Keratinocyte (primary cell): ENCODE results near the gene MRPL48. TPM values are rescaled to one million over a fixed set of nuclear protein-coding genes. Genes with fewer than 3 reads are reported as not detected.

Experiments used
- DNase-seq: peaks from one replicate; pipeline ENCODE4 v3.0.0-alpha.2; 2011; ENCODE audit warnings: low read depth, missing footprints, low spot score
- FAIRE-seq: peaks from 2 replicates; lab custom pipeline; 2011; peaks lifted over from hg19 to GRCh38; lab: Jason Lieb, UNC
- H2AFZ ChIP-seq: 2 replicates; pipeline ENCODE4 v1.6.0; 2012; ENCODE audit warnings: low read length, control low read depth, inconsistent platforms; ENCODE audit not compliant: control insufficient read depth
- H3K27ac ChIP-seq: 2 replicates; pipeline ENCODE4 v1.5.1; 2011; ENCODE audit warnings: low read length; ENCODE audit not compliant: control insufficient read depth, insufficient read depth
- H3K27me3 ChIP-seq: 3 replicates; pipeline ENCODE4 v1.6.0; 2011; ENCODE audit warnings: low read length; ENCODE audit not compliant: control insufficient read depth, insufficient read depth; ENCODE audit errors: extremely low read depth
- H3K36me3 ChIP-seq, 2 experiments: 2 replicates in 1 of 2; 3 replicates in 1 of 2; pipeline ENCODE4 v1.5.1; 2011; ENCODE audit warnings: low read length in 2 of 2, mild to moderate bottlenecking in 1 of 2; ENCODE audit not compliant: control insufficient read depth in 2 of 2, insufficient read depth in 2 of 2; ENCODE audit errors: extremely low read depth in 1 of 2
- H3K4me1 ChIP-seq: 3 replicates; pipeline ENCODE4 v1.5.1; 2011; ENCODE audit warnings: low read length; ENCODE audit not compliant: control insufficient read depth, insufficient read depth; ENCODE audit errors: extremely low read depth
- H3K4me2 ChIP-seq: 3 replicates; pipeline ENCODE4 v1.6.0; 2011; ENCODE audit warnings: low read depth, low read length; ENCODE audit not compliant: control insufficient read depth, insufficient read depth; ENCODE audit errors: extremely low read depth
- H3K4me3 ChIP-seq, 3 experiments: fragments of 200-600 bp in 1 of 3; sonication (generic) in 1 of 3; 2 replicates in 2 of 3; 3 replicates in 1 of 3; pipeline ENCODE4 v1.5.1; 2011 to 2016; ENCODE audit warnings: low read length in 3 of 3, mild to moderate bottlenecking in 3 of 3, control low read depth in 2 of 3, inconsistent platforms in 1 of 3, low read depth in 1 of 3, mixed read lengths in 1 of 3, mixed run types in 1 of 3, moderate library complexity in 1 of 3; ENCODE audit not compliant: control insufficient read depth in 2 of 3, insufficient read depth in 2 of 3; ENCODE audit errors: extremely low read depth in 1 of 3
- H3K79me2 ChIP-seq: 2 replicates; pipeline ENCODE4 v1.6.0; 2012; ENCODE audit warnings: low read length; ENCODE audit not compliant: control insufficient read depth, insufficient read depth
- H3K9ac ChIP-seq: 3 replicates; pipeline ENCODE4 v1.6.0; 2011; ENCODE audit warnings: low read length; ENCODE audit not compliant: control insufficient read depth, insufficient read depth; ENCODE audit errors: extremely low read depth
- H3K9me1 ChIP-seq: 3 replicates; pipeline ENCODE4 v1.6.0; 2011; ENCODE audit warnings: low read length; ENCODE audit not compliant: control insufficient read depth, insufficient read depth; ENCODE audit errors: extremely low read depth
- H3K9me3 ChIP-seq: 2 replicates; pipeline ENCODE4 v1.5.1; 2012; ENCODE audit warnings: low read depth, low read length; ENCODE audit not compliant: control insufficient read depth
- H4K20me1 ChIP-seq: 3 replicates; pipeline ENCODE4 v1.6.0; 2011; ENCODE audit warnings: low read length; ENCODE audit not compliant: control insufficient read depth, insufficient read depth; ENCODE audit errors: extremely low read depth
- CTCF ChIP-seq, 3 experiments: IDR thresholded peaks in 1 of 3; conservative IDR thresholded peaks in 1 of 3; optimal IDR thresholded peaks in 1 of 3; 2 replicates in 2 of 3; 3 replicates in 1 of 3; pipeline versions ENCODE3 to v1.5.1; 2011; ENCODE audit warnings: low read length in 3 of 3, mild to moderate bottlenecking in 3 of 3, moderate library complexity in 2 of 3, control low read depth in 1 of 3, inconsistent platforms in 1 of 3; ENCODE audit not compliant: insufficient read depth in 2 of 3; ENCODE audit errors: extremely low read depth in 1 of 3
- EZH2 ChIP-seq: IDR thresholded peaks from one replicate; pipeline ENCODE4 v1.6.1; 2012; ENCODE audit warnings: inconsistent platforms, mild to moderate bottlenecking, low read length, moderate library complexity
- dilution Hi-C: fragments of 300-500 bp; cut with MboI; formaldehyde crosslinking; loops from one replicate; pipeline ENCODE4 v1.7.0; 2020; ENCODE audit warnings: low sequenced_read_pairs; ENCODE audit not compliant: extremely low pct_ligation_motif_present
- polyA plus RNA-seq, 5 experiments: library from polyadenylated mRNA; depleted of rRNA in 3 of 5; stranded (reverse) in 3 of 5; stranded (forward) in 1 of 5; unstranded in 1 of 5; fragments of >200 nt; gene quantifications; 1 replicate in 1 of 5; 2 replicates in 3 of 5; 3 replicates in 1 of 5; pipeline versions ENCODE4 v1.2.1 to v1.2.3, GENCODE V29; 2011 to 2012; ENCODE audit warnings: missing spikeins in 2 of 5, low read depth in 1 of 5, low replicate concordance in 1 of 5

Gene MRPL48
- polyA plus RNA-seq, 1 donor (not counting 4 experiments of a cell fraction or from before 2014, with no cell fraction given) = 72.2 TPM

GRCh38 chr11:73761403-73761945 lies 26.2 kb upstream of the MRPL48 start:
- TF ChIP-seq CTCF (optimal IDR thresholded peaks at IDR 0.05 in 1 of 3, IDR thresholded peaks at IDR 0.05 in 1 of 3, conservative IDR thresholded peaks at IDR 0.05 in 1 of 3; ENCODE audit: extremely low read depth in 1 of 3, insufficient read depth in 2 of 3, low read length in 3 of 3) = no peak
- no peak for TF ChIP-seq EZH2
- Histone ChIP-seq H3K4me1 (peaks cover 19% of the 10 kb centered on the region), H3K9me1 (no peaks in the 10 kb centered on the region), H3K79me2 (peaks cover 43% of the 10 kb centered on the region), H2AFZ (peak overlapping the region; percentile 79), H3K36me3 (no peaks in the 10 kb centered on the region), H3K27ac (peak overlapping the region; percentile 54), H3K4me3 (peak overlapping the region; percentile 25 to 57 (median 27)), H3K27me3 (no peaks in the 10 kb centered on the region), H4K20me1 (no peaks in the 10 kb centered on the region), H3K9ac (peak overlapping the region; percentile 79), H3K4me2 (peak overlapping the region; percentile 80), H3K9me3 (no peaks in the 10 kb centered on the region)
- dilution Hi-C loops = no loop called here
- DNase-seq (no peak), FAIRE-seq (no peak)

- H3K27me3 ChIP-seq = no peaks in the 10 kb centered on the region
- peaks cover 31% of the 10 kb centered on the region for H3K79me2 ChIP-seq
- dilution Hi-C loops = no loop called here
- FAIRE-seq (no peak), DNase-seq (no peak)
- no peak for TF ChIP-seq EZH2
- TF ChIP-seq CTCF (optimal IDR thresholded peaks at IDR 0.05 in 1 of 3, IDR thresholded peaks at IDR 0.05 in 1 of 3, conservative IDR thresholded peaks at IDR 0.05 in 1 of 3; ENCODE audit: extremely low read depth in 1 of 3, insufficient read depth in 2 of 3, low read length in 3 of 3) = no peak
- H3K36me3 ChIP-seq = no peaks in the 10 kb centered on the region
- no peak overlapping the region for H3K4me3 ChIP-seq
- no peak overlapping the region for H2AFZ ChIP-seq
- no peaks in the 10 kb centered on the region for H3K9me3 ChIP-seq
- no peaks in the 10 kb centered on the region for H4K20me1 ChIP-seq
- no peak overlapping the region for H3K9ac ChIP-seq
- no peak overlapping the region for H3K27ac ChIP-seq
- no peaks in the 10 kb centered on the region for H3K9me1 ChIP-seq
- H3K4me2 ChIP-seq = no peak overlapping the region
- H3K4me1 ChIP-seq = peaks cover 14% of the 10 kb centered on the region
Measured at GRCh38 chr11:73762732-73763131, 24.9 kb upstream of the MRPL48 start.
